Measurements from ENCODE around the gene CYREN.

The CYREN gene

DNA sequence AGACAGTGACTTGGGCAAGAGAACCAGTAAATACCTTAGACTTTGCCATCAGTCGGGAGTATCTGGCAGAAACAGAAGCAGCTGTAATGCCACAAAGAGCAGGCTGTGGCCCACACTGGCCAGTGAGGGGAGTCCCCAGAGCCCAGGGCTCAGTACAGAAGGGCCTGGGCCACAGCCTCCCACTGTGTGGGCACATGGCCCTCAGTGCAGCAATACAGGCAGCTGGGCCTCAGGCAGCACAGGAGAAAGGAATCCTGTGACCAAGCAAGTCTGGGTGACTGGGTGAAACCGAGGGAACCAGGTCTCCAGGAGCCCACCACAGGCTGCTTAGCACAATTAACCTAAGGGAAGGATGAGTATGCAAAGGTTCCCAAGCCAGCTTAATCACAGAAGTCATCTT lies 26.8 kb upstream of the CYREN start:
- DNase-seq (ENCODE audit: low spot score): no peak

GRCh38 chr7:135195968-135196629 lies 25.6 kb upstream of the CYREN start:
- DNase-seq (ENCODE audit: low spot score): no peak

DNA sequence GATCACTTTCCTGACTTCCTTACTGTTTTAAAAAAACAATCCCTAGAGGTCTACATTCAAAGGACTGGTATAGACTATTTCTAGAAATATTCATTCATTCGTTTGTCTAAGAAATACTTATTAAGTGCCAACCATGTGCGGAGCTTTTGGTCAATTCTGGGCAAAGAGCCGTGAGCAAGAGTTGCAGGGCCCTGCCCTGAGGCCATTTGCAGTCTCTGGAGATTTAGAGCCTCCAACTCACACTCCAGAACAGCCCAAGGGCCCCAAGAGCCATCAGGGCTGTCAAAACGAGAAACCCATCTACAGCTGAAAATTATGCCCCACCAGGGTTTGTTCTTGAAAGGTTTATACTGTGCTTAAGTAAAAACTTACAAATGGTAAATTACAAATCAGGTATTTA lies 24.6 kb upstream of the CYREN start:
- DNase-seq (ENCODE audit: low spot score): no peak

- DNase-seq (ENCODE audit: low spot score): no peak
Observed at GRCh38 chr7:135194494-135195095, 24.1 kb upstream of the CYREN start.

- no peak for DNase-seq (ENCODE audit: low spot score)
Observed at GRCh38 chr7:135193615-135194081, 23.1 kb upstream of the CYREN start.

- no peak for DNase-seq (ENCODE audit: low spot score)
Observed at GRCh38 chr7:135192914-135193536, 22.5 kb upstream of the CYREN start.

- DNase-seq (ENCODE audit: low spot score): no peak
Observed at GRCh38 chr7:135190703-135191102, 20.2 kb upstream of the CYREN start.

- DNase-seq (ENCODE audit: low spot score): no peak
Observed at GRCh38 chr7:135189961-135190360, 19.5 kb upstream of the CYREN start.

DNA sequence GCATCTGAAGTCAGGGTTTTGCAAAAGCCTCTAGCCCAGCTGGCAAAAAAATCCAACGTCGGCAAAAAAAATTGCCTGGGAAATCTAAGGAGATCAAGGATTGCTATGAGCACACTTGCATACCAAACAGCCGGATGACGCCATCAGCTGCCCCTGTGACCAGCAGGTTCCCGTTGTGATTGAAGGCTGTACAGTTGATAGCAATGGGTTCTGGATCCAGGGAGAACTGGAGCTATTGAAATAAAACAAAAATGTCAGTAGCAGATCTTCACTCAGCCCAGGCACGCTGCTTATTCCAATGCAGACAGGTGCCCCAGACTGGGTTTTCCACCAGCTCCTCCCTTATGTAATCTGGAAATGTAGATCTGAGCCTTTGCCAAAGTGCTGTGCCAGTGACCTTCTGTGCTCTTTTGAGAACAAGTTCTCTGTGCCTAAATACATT lies 18.7 kb upstream of the CYREN start:
- no peak for DNase-seq (ENCODE audit: low spot score)

DNA sequence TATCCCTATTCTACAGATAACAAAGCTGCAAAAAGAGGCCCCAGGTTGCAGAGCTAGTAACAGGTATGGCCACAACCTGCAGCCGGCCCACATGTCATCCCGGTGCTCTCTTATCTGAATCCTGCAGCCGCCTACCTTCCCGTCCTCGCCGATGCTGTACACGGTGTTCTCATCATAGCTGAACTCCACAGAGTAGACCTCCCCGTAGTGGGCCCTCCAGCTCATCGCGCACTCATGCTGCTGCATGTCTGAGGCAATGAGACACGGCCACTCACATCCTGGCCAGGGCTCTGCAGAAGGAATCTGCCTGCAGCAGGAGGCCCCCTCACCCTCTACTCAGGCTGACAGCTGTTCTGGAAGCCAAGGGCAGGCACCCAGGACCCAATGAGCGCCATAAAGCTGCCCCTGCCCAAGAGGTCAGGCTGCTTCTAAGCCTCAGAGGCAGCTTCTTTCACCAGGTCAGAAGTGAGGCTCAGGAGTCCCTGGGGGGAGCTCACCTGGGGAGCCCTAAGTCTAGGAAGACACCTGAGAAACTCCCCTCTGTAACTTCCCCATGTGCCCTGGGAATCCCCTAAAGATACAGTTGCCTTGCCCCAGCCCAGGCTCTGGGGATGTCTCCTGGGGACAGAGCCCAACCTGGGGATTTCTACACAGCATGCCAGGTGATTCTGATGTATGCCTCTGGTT lies 17.9 kb upstream of the CYREN start:
- DNase-seq (ENCODE audit: low spot score): no peak

DNA sequence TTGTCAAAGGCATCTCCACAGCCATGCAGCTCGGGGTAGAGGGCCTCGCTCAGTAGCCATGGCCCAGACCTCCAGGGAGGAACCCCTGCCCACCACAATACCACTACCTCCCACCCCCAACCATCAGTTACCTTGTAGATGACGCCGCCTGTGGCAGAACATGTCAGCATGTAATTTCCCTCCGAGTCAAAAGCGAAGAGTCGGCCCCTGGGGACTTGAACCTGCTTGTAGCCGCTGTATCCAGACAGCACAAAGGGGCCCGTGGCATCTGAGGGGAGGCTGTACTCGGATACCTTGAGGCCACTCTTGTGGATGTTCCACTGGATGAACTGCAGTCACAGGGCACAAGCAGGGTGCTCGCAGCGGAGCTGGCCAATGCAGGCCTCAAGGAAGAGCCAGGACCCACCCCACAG lies 16.3 kb upstream of the CYREN start:
- DNase-seq (ENCODE audit: low spot score): no peak

GRCh38 chr7:135186261-135186540 lies 15.7 kb upstream of the CYREN start:
- no peak for DNase-seq (ENCODE audit: low spot score)

GRCh38 chr7:135185471-135186260 lies 15.2 kb upstream of the CYREN start:
- DNase-seq (ENCODE audit: low spot score): no peak

GRCh38 chr7:135184254-135184841 lies 13.8 kb upstream of the CYREN start:
- DNase-seq (ENCODE audit: low spot score): no peak

DNA sequence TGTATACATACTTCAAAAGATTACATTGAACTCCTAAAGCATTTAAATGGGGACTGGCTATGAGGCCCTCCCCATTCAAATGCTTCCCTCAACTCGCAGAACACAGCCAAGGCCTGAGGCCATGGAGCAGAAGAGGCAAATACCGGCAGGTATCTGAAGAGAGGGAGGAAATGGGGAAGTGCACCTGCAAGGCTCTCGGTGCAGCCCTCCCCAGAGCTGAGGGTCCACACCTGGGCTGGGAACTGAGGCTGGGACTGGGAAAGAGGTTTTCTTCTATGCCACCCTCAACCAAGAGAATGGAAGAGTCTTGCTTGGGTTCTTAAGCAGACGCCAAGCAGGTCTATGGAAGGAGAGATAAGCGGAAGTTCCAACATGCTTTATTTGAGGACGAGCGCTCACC lies 13.0 kb upstream of the CYREN start:
- no peak for DNase-seq (ENCODE audit: low spot score)

- no peak for DNase-seq (ENCODE audit: low spot score)
Observed at GRCh38 chr7:135181929-135182678, 11.6 kb upstream of the CYREN start.

DNA sequence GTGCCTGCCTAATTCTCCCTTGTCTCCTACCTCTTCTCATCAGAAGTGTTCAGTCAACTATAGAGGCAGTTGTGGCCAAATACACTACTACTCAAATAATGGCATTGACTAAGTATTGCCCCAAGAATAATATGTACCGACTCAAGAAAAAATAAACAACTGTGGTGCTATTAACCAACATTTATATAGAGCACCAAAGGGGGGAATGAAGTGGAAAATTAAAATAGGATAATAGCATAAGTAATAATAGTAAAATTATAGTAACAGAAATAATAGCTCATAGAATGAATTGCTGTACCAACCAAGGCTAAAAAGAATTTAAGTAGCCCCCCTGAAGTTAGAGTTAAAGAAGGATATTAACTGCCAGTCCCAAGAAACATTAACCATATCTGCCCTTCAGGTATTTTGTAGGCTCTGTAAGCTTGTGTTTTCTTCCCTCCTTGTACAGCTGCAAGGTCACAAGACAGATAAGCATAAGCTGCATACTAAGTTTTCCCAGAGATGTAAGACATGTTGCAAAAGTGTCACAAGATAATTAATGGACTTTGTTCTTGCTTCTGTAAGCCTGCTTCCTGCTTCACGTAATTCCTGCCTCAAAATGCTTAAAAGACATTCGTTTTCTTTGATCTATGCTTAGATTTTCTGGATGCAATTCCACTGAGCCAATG lies 10.9 kb upstream of the CYREN start:
- DNase-seq (ENCODE audit: low spot score): no peak

- DNase-seq (ENCODE audit: low spot score): no peak
Observed at GRCh38 chr7:135180122-135180521, 9.6 kb upstream of the CYREN start.

GRCh38 chr7:135179321-135179925 lies 8.9 kb upstream of the CYREN start:
- no peak for DNase-seq (ENCODE audit: low spot score)

GRCh38 chr7:135178364-135178763 lies 7.9 kb upstream of the CYREN start:
- DNase-seq (ENCODE audit: low spot score): no peak

Data from hematopoietic multipotent progenitor cell treated with erythropoietin and hydrocortisone succinate and interleukin-3 and kit ligand, for 17 days (in vitro differentiated cells).